SK-N-MC (cell line): ENCODE results near the gene OR13G1.
"Not testable (repeated sequence)": the region's sequence is repeated elsewhere in the genome, so short reads cannot be mapped to it uniquely, and the experiment has no call there.

Source experiments
- DNase-seq: peaks from one replicate; pipeline ENCODE4 v3.0.0-alpha.2; 2011; ENCODE audit warnings: low read depth, low spot score
- H3K27ac ChIP-seq: fragments of 200-600 bp; sonication (generic); 2 replicates; pipeline ENCODE4 v1.5.1; 2016; ENCODE audit warnings: mixed run types
- H3K36me3 ChIP-seq: fragments of 200-600 bp; sonication (generic); 2 replicates; pipeline ENCODE4 v1.6.1; 2017; ENCODE audit warnings: antibody characterized with exemption, low read length, mixed read lengths; ENCODE audit not compliant: insufficient read depth
- H3K4me3 ChIP-seq: fragments of 200-600 bp; sonication (generic); 2 replicates; pipeline ENCODE4 v1.5.1; 2016
- H3K9ac ChIP-seq: fragments of 200-600 bp; sonication (generic); 2 replicates; pipeline ENCODE4 v1.8.0; 2017; ENCODE audit warnings: mixed run types, mixed read lengths; ENCODE audit not compliant: insufficient read length
- H3K9me3 ChIP-seq: fragments of 200-600 bp; sonication (generic); 2 replicates; pipeline ENCODE4 v1.6.1; 2017; ENCODE audit warnings: low read depth, mild to moderate bottlenecking, antibody characterized with exemption, low read length, moderate library complexity, mixed read lengths
- EZH2 ChIP-seq: fragments of 200-600 bp; sonication (generic); IDR thresholded peaks from one replicate; pipeline ENCODE4 v1.6.1; 2017; ENCODE audit warnings: antibody characterized with exemption
- FOXP2 ChIP-seq: optimal IDR thresholded peaks from 2 replicates; pipeline ENCODE3; 2011; ENCODE audit warnings: mild to moderate bottlenecking, moderate library complexity; ENCODE audit not compliant: insufficient read depth; ENCODE audit errors: extremely low read length, control extremely low read depth
- POLR2AphosphoS5 ChIP-seq: IDR thresholded peaks from 2 replicates; pipeline ENCODE4 v1.6.1; 2012; ENCODE audit warnings: mild to moderate bottlenecking, low read depth, low read length, borderline replicate concordance

Gene OR13G1

GRCh38 chr1:247679639-247680038 is at the start of gene OR13G1:
OR13G1 (minus strand) TSS chr1:247679739; CDS start chr1:247673041, 6,698 bp downstream.
- no peak within 1 kb of the TSS for H3K9ac ChIP-seq
- H3K4me3 ChIP-seq, result no peak within 1 kb of the TSS
- TF ChIP-seq EZH2 (no peak), POLR2AphosphoS5 (no peak), FOXP2 (no peak)
- no peak for DNase-seq
- no peaks in the 10 kb centered on the region for H3K9me3 ChIP-seq
- H3K36me3 ChIP-seq, result no peaks in the 10 kb centered on the region
- no peak within 1 kb of the TSS for H3K27ac ChIP-seq

GRCh38 chr1:247721222-247721621 is 41.7 kb upstream of the OR13G1 start:
- TF ChIP-seq FOXP2 (no peak), POLR2AphosphoS5 (no peak), EZH2 (no peak)
- no peak for DNase-seq
- Histone ChIP-seq H3K27ac (no peak overlapping the region), H3K4me3 (no peak overlapping the region), H3K9ac (no peak overlapping the region), H3K9me3 (no peaks in the 10 kb centered on the region), H3K36me3 (no peaks in the 10 kb centered on the region)

GRCh38 chr1:247716546-247716945 is 37.0 kb upstream of the OR13G1 start, which contains the start of gene OR6F1:
OR6F1 (minus strand) TSS chr1:247716646; CDS start chr1:247712755, 3,891 bp downstream.
- TF ChIP-seq POLR2AphosphoS5, result no peak
- TF ChIP-seq EZH2, result no peak
- TF ChIP-seq FOXP2, result no peak
- Histone ChIP-seq H3K27ac (no peak within 1 kb of the TSS), H3K4me3 (no peak within 1 kb of the TSS), H3K9me3 (no peaks in the 10 kb centered on the region), H3K36me3 (no peaks in the 10 kb centered on the region), H3K9ac (no peak within 1 kb of the TSS)
- DNase-seq, result no peak

GRCh38 chr1:247713753-247714152 is 34.2 kb upstream of the OR13G1 start:
- Histone ChIP-seq H3K9me3 (no peaks in the 10 kb centered on the region), H3K36me3 (no peaks in the 10 kb centered on the region)
- TF ChIP-seq FOXP2 (no peak), POLR2AphosphoS5 (no peak), EZH2 (no peak)

GRCh38 chr1:247710681-247711080 is 31.1 kb upstream of the OR13G1 start:
- not testable (repeated sequence) for H3K27ac ChIP-seq, H3K36me3 ChIP-seq, DNase-seq, H3K9ac ChIP-seq, H3K4me3 ChIP-seq, H3K9me3 ChIP-seq

More at GRCh38 chr1:247713753-247714152, 34.2 kb upstream of the OR13G1 start:
- no peak overlapping the region for H3K4me3 ChIP-seq
- no peak overlapping the region for H3K27ac ChIP-seq
- no peak for DNase-seq
- no peak overlapping the region for H3K9ac ChIP-seq

GRCh38 chr1:247701338-247701737 is 21.8 kb upstream of the OR13G1 start:
- TF ChIP-seq EZH2 (no peak), FOXP2 (no peak), POLR2AphosphoS5 (no peak)

GRCh38 chr1:247681288-247681897 is 1.9 kb upstream of the OR13G1 start:
- Histone ChIP-seq H3K27ac (no peak overlapping the region), H3K9ac (no peak overlapping the region), H3K4me3 (no peak overlapping the region), H3K36me3 (no peaks in the 10 kb centered on the region), H3K9me3 (no peaks in the 10 kb centered on the region)
- TF ChIP-seq EZH2, result no peak
- TF ChIP-seq POLR2AphosphoS5, result no peak
- TF ChIP-seq FOXP2, result no peak
- DNase-seq, result peak; percentile 62

More at GRCh38 chr1:247701338-247701737, 21.8 kb upstream of the OR13G1 start:
- H3K36me3 ChIP-seq, result no peaks in the 10 kb centered on the region
- H3K9me3 ChIP-seq, result no peaks in the 10 kb centered on the region
- DNase-seq, result no peak
- H3K4me3 ChIP-seq, result no peak overlapping the region
- H3K27ac ChIP-seq, result no peak overlapping the region
- H3K9ac ChIP-seq, result no peak overlapping the region

- H3K9ac ChIP-seq, result no peak overlapping the region
- no peak overlapping the region for H3K4me3 ChIP-seq
- H3K36me3 ChIP-seq, result no peaks in the 10 kb centered on the region
- no peaks in the 10 kb centered on the region for H3K9me3 ChIP-seq
- no peak for DNase-seq
- H3K27ac ChIP-seq, result no peak overlapping the region
- TF ChIP-seq EZH2 (no peak), POLR2AphosphoS5 (no peak), FOXP2 (no peak)
These were observed 632 bp upstream of the OR13G1 start for GRCh38 chr1:247680171-247680570.

- no peaks in the 10 kb centered on the region for H3K9me3 ChIP-seq
- no peak for DNase-seq
- no peak for TF ChIP-seq FOXP2
- no peak for TF ChIP-seq POLR2AphosphoS5
- no peak for TF ChIP-seq EZH2
- no peak overlapping the region for H3K4me3 ChIP-seq
- no peak overlapping the region for H3K27ac ChIP-seq
- H3K36me3 ChIP-seq, result no peaks in the 10 kb centered on the region
- H3K9ac ChIP-seq, result no peak overlapping the region
These were observed 10.3 kb downstream of the OR13G1 start for GRCh38 chr1:247669225-247669624.
